CD14-positive monocyte (primary cell): ENCODE measurements around the gene DAZAP1. TPM values are rescaled to one million over a fixed set of nuclear protein-coding genes. Genes with fewer than 3 reads are reported as not detected.

Experiments
- DNase-seq, 3 donors: peaks; one replicate each; pipeline ENCODE4 v3.0.0-alpha.2; 2011 to 2022
- H2AFZ ChIP-seq: 2 replicates; pipeline ENCODE4 v1.6.0; 2012; ENCODE audit warnings: mild to moderate bottlenecking, low read depth, low read length, inconsistent platforms; ENCODE audit not compliant: insufficient read depth, poor library complexity, severe bottlenecking
- H3K27ac ChIP-seq, 2 donors: 1 replicate in 1 of 2; 2 replicates in 1 of 2; pipeline ENCODE4 v1.5.1; 2012 to 2013; ENCODE audit warnings: low read length in 2 of 2, control low read depth in 1 of 2, inconsistent platforms in 1 of 2, low read depth in 1 of 2, mild to moderate bottlenecking in 1 of 2
- H3K27me3 ChIP-seq, 2 donors: one replicate each; pipeline versions ENCODE4 v1.6.0 to v1.6.1; 2011 to 2013; ENCODE audit warnings: low read length in 2 of 2; ENCODE audit not compliant: control insufficient read depth in 2 of 2, insufficient read depth in 2 of 2
- H3K36me3 ChIP-seq, 2 donors: replicated peaks in 1 of 2; 1 replicate in 1 of 2; 2 replicates in 1 of 2; pipeline versions ENCODE4 v1.5.1 to v1.6.1; 2012 to 2013; ENCODE audit warnings: low read length in 2 of 2, control low read depth in 1 of 2, inconsistent platforms in 1 of 2, mild to moderate bottlenecking in 1 of 2; ENCODE audit not compliant: insufficient read depth in 2 of 2, control insufficient read depth in 1 of 2
- H3K4me1 ChIP-seq, 2 donors: 1 replicate in 1 of 2; 2 replicates in 1 of 2; pipeline versions ENCODE4 v1.5.1 to v1.6.1; 2012 to 2013; ENCODE audit warnings: low read length in 2 of 2, control low read depth in 1 of 2, inconsistent platforms in 1 of 2, mild to moderate bottlenecking in 1 of 2, moderate library complexity in 1 of 2; ENCODE audit not compliant: insufficient read depth in 2 of 2, control insufficient read depth in 1 of 2
- H3K4me2 ChIP-seq: replicated peaks from 2 replicates; pipeline ENCODE3; 2012; ENCODE audit warnings: low read length, moderate library complexity, mild to moderate bottlenecking; ENCODE audit not compliant: poor library complexity, severe bottlenecking; ENCODE audit errors: extremely low read depth
- H3K4me3 ChIP-seq, 3 experiments: fragments of 200-600 bp in 1 of 3; sonication (generic) in 1 of 3; replicated peaks in 1 of 3; 1 replicate in 2 of 3; 2 replicates in 1 of 3; pipeline ENCODE4 v1.5.1; 2011 to 2013; ENCODE audit warnings: low read length in 3 of 3, mild to moderate bottlenecking in 3 of 3, control low read depth in 2 of 3, low read depth in 2 of 3, inconsistent platforms in 1 of 3, moderate library complexity in 1 of 3
- H3K79me2 ChIP-seq: 2 replicates; pipeline ENCODE4 v1.6.0; 2012; ENCODE audit warnings: mild to moderate bottlenecking, control low read depth, inconsistent platforms, low read length, moderate library complexity; ENCODE audit not compliant: insufficient read depth
- H3K9ac ChIP-seq: 2 replicates; pipeline ENCODE4 v1.6.0; 2017; ENCODE audit warnings: low read length, mild to moderate bottlenecking; ENCODE audit not compliant: insufficient read depth, poor library complexity, severe bottlenecking
- H3K9me3 ChIP-seq, 2 donors: replicated peaks in 1 of 2; 1 replicate in 1 of 2; 2 replicates in 1 of 2; pipeline versions ENCODE4 v1.5.1 to v1.6.1; 2012 to 2013; ENCODE audit warnings: low read length in 2 of 2, control low read depth in 1 of 2; ENCODE audit not compliant: control insufficient read depth in 1 of 2, insufficient read depth in 1 of 2
- H4K20me1 ChIP-seq: 2 replicates; pipeline ENCODE4 v1.6.0; 2012; ENCODE audit warnings: mild to moderate bottlenecking, low read length, control low read depth, moderate library complexity; ENCODE audit not compliant: insufficient read depth
- H3K27ac Mint-ChIP-seq, 7 donors: one replicate each; pipeline ENCODE4 v1.8.0; 2020; ENCODE audit warnings: mild to moderate bottlenecking in 7 of 7, mixed read lengths in 7 of 7, moderate library complexity in 6 of 7, inconsistent platforms in 2 of 7
- H3K27me3 Mint-ChIP-seq, 3 donors: one replicate each; pipeline ENCODE4 v1.8.0; 2021 to 2022; ENCODE audit warnings: low read depth in 3 of 3, mild to moderate bottlenecking in 3 of 3, mixed read lengths in 3 of 3, moderate library complexity in 3 of 3, inconsistent platforms in 1 of 3
- H3K36me3 Mint-ChIP-seq, 2 donors: one replicate each; pipeline ENCODE4 v1.8.0; 2020; ENCODE audit warnings: mixed read lengths in 2 of 2, inconsistent platforms in 1 of 2, mild to moderate bottlenecking in 1 of 2
- H3K4me1 Mint-ChIP-seq: one replicate; pipeline ENCODE4 v1.8.0; 2020; ENCODE audit warnings: mild to moderate bottlenecking, mixed read lengths
- H3K4me3 Mint-ChIP-seq, 2 donors: one replicate each; pipeline ENCODE4 v1.8.0; 2020; ENCODE audit warnings: mild to moderate bottlenecking in 2 of 2, mixed read lengths in 2 of 2, moderate library complexity in 1 of 2
- H3K9me3 Mint-ChIP-seq, 7 donors: one replicate each; pipeline ENCODE4 v1.8.0; 2020 to 2022; ENCODE audit warnings: mixed read lengths in 7 of 7, mild to moderate bottlenecking in 6 of 7, moderate library complexity in 6 of 7, inconsistent platforms in 2 of 7
- CTCF ChIP-seq: fragments of 200-600 bp; IDR thresholded peaks from one replicate; pipeline ENCODE4 v1.8.0; 2022; ENCODE audit warnings: antibody characterized with exemption, mild to moderate bottlenecking
- WGBS: methylation state at CpG from one replicate; pipeline ENCODE4 v1.1.5; 2013; ENCODE audit warnings: missing lambda C conversion rate; ENCODE audit not compliant: insufficient coverage; 5-methylcytosine and 5-hydroxymethylcytosine counted together
- intact Hi-C, 2 donors: fragments of 100-400 bp; cut with micrococcal nuclease; formaldehyde crosslinking; loops; one replicate each; pipeline versions ENCODE4 v1.15.0 to v1.15.1; 2023
- polyA plus RNA-seq, 3 donors: library from polyadenylated mRNA; depleted of rRNA in 1 of 3; unstranded in 2 of 3; stranded (reverse) in 1 of 3; fragments of 300-500 nt in 2 of 3; fragments of >200 nt in 1 of 3; fragmentation: Illumina TruSeq in 2 of 3; gene quantifications; 1 replicate in 2 of 3; 2 replicates in 1 of 3; pipeline ENCODE4 v1.2.3, GENCODE V29; 2012 to 2021

The DAZAP1 gene
- polyA plus RNA-seq, 3 donors, result 3.3 to 57.1 (median 4.2) TPM

DNA sequence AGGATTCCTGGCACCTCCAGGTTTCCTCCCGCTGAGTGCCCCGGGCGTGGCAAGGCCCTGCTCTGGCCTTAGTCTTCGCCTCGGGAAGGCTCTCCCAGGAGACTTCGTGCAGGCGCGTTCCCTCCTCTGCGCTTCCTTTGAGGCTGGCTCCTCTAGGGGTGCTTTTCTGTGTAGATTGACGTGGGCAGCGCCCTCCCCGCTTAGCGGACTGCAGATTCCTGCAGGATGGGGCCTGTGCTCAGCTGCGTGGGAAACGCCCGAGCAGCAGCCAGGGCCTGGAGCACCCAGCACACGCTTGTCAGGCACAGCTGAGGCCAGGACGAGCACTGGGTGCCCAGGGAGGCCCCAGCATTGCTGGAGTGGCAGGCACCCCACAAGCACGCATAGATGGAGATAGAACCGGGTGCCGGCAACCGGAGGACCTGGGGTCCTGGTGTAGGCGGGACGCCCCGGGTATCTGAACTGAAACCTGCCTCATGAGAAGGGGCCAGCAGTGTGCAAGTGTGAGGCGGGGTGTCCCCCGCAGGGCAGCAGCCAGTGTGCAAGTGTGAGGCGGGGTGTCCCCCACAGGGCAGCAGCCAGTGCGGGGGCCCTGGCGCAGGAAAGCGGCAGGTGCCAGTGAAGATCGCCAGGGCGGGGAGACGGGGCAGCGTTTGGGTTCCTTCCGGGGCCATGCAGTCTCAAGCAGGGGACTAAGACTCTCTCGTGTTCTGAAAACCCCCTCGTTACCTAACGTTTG is 20.3 kb upstream of the DAZAP1 start:
- H3K4me1 Mint-ChIP-seq, result peaks cover 20% of the 10 kb centered on the region
- intact Hi-C loops, result no loop called here
- peaks cover 5% of the 10 kb centered on the region for H4K20me1 ChIP-seq

More for the DNA sequence above, 20.3 kb upstream of the DAZAP1 start:
- Histone ChIP-seq H3K4me2 (no peak overlapping the region), H2AFZ (no peak overlapping the region), H3K36me3 (peaks cover 43 to 44% of the 10 kb centered on the region in 2 donors), H3K27me3 (no peaks in the 10 kb centered on the region), H3K79me2 (peaks cover 27% of the 10 kb centered on the region), H3K9me3 (no peaks in the 10 kb centered on the region), H3K27ac (no peak overlapping the region), H3K9ac (no peak overlapping the region), H3K4me1 (peaks cover 12 to 14% of the 10 kb centered on the region in 2 donors), H3K4me3 (no peak overlapping the region)
- 95% methylated on average over 37 of the region's 39 CpGs for WGBS
- peaks cover 35 to 57% of the 10 kb centered on the region in 2 donors for H3K36me3 Mint-ChIP-seq
- no peak overlapping the region for H3K27ac Mint-ChIP-seq
- peaks cover 1 to 11% (median 2%) of the 10 kb centered on the region in 3 donors for H3K27me3 Mint-ChIP-seq
- peaks cover 0 to 2% (median 0%) of the 10 kb centered on the region in 7 donors for H3K9me3 Mint-ChIP-seq
- TF ChIP-seq CTCF, result no peak
- no peak for DNase-seq
- no peak overlapping the region for H3K4me3 Mint-ChIP-seq
